ENCODE data around the gene RETREG2.

The RETREG2 gene

DNA sequence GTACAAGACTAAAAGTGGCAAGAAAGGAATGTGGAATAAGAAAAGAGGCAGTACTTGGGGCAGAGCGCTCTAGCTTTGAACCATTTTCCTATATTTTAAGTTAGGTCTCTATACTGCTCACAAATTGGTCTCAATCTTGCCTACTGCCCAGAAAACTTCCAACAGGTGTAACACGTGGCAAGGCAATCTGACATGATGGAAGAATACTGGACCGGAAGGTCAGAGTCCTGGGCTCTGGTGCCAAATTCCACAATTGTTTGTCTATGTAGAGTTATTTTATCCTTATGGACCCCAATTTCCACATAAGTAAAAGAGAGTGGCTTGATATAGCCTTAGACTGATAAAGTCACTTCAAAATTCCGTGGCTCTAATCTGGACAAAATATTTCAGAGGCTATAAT is 46.3 kb upstream of the RETREG2 start:
- Histone ChIP-seq H3K36me3 (ENCODE audit: insufficient read depth) (no peaks in the 10 kb centered on the region), H4K20me1 (ENCODE audit: insufficient read depth) (no peaks in the 10 kb centered on the region), H2AFZ (ENCODE audit: low read depth) (no peak overlapping the region), H3K27ac (no peak overlapping the region), H3K4me2 (no peak overlapping the region), H3K79me2 (ENCODE audit: insufficient read depth, low read depth) (no peaks in the 10 kb centered on the region), H3K27me3 (ENCODE audit: insufficient read depth, low read depth) (no peaks in the 10 kb centered on the region), H3K4me3 (IDR thresholded peaks at IDR 0.05; ENCODE audit: insufficient read depth, low read depth, low read length) (no peak overlapping the region), H3K4me1 (ENCODE audit: low read depth, poor library complexity, severe bottlenecking) (no peaks in the 10 kb centered on the region), H3K9ac (no peak overlapping the region)
- TF ChIP-seq, protein P1, sequence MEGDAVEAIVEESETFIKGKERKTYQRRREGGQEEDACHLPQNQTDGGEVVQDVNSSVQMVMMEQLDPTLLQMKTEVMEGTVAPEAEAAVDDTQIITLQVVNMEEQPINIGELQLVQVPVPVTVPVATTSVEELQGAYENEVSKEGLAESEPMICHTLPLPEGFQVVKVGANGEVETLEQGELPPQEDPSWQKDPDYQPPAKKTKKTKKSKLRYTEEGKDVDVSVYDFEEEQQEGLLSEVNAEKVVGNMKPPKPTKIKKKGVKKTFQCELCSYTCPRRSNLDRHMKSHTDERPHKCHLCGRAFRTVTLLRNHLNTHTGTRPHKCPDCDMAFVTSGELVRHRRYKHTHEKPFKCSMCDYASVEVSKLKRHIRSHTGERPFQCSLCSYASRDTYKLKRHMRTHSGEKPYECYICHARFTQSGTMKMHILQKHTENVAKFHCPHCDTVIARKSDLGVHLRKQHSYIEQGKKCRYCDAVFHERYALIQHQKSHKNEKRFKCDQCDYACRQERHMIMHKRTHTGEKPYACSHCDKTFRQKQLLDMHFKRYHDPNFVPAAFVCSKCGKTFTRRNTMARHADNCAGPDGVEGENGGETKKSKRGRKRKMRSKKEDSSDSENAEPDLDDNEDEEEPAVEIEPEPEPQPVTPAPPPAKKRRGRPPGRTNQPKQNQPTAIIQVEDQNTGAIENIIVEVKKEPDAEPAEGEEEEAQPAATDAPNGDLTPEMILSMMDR (conservative IDR thresholded peaks at IDR 0.05; ENCODE audit: low read depth, low read length) = no peak

DNA sequence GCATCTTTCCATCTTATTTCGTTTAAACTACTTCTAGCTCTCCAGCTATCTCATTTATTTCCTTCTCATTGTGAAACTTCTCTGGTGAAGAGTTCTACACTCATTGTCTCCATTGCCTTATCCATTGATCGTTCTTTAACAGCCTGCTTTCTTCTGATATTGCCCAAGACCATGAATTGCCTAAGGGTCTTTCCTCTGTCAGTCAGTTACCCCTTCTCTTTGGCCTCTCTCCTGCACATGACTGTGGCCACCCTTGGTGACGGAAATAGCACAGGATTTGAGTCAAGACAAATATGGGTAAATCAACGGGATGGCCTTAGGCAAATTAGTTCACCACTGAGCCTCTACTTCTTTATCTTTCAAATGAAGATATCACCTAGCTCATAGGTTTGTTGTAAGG is 44.1 kb upstream of the RETREG2 start:
- no peaks in the 10 kb centered on the region for H3K4me1 ChIP-seq (ENCODE audit: low read depth, poor library complexity, severe bottlenecking)
- no peak overlapping the region for H2AFZ ChIP-seq (ENCODE audit: low read depth)
- no peaks in the 10 kb centered on the region for H3K27me3 ChIP-seq (ENCODE audit: insufficient read depth, low read depth)
- H3K36me3 ChIP-seq (ENCODE audit: insufficient read depth) = no peaks in the 10 kb centered on the region
- no peak overlapping the region for H3K27ac ChIP-seq
- no peak overlapping the region for H3K4me3 ChIP-seq (IDR thresholded peaks at IDR 0.05; ENCODE audit: insufficient read depth, low read depth, low read length)
- no peaks in the 10 kb centered on the region for H4K20me1 ChIP-seq (ENCODE audit: insufficient read depth)
- TF ChIP-seq, protein P1 (conservative IDR thresholded peaks at IDR 0.05; ENCODE audit: low read depth, low read length) = no peak
- no peaks in the 10 kb centered on the region for H3K79me2 ChIP-seq (ENCODE audit: insufficient read depth, low read depth)
- H3K4me2 ChIP-seq = no peak overlapping the region
- no peak overlapping the region for H3K9ac ChIP-seq

DNA sequence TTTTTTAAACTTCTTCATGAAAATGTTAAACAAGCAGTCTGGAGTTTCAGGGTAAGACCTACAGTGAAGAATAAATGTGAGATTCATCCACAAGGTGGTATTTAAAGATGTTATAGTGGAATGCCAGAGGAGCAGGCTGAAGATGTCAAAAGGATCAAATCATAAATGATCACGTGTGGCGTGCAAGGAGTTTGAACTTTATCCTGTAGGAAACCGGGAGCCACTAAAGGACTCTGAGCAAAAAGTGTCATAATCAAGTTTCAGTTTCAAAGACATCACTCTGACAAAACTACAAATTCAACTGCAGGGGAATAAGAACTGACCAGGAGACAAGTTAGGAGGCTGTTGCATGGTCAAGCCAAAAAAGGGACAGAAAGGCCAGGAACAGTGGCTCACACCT is 37.4 kb upstream of the RETREG2 start:
- no peak overlapping the region for H3K4me2 ChIP-seq

DNA sequence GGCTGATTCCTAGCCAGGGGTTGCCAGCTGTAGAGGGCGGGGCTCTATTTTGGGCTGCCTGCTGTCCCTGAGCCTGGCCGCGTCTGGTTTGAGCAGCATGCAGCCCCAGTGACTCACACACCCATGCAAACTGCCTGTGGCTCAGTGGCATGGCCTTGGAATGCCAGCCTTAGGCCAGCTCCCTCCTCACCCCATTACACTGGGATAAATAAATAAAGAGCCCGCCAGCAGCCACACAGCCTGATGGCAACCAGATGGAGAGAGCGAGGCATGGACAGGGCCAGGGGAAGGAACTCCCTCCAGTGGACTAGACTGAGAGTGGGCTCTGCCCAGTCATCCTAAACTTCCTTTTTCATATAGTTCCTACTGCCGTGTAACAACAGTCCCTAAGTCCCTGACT is 35.7 kb upstream of the RETREG2 start:
- H3K27ac ChIP-seq = no peak overlapping the region
- no peak overlapping the region for H3K9ac ChIP-seq
- TF ChIP-seq, protein P1 (conservative IDR thresholded peaks at IDR 0.05; ENCODE audit: low read depth, low read length) = no peak
- H4K20me1 ChIP-seq (ENCODE audit: insufficient read depth) = no peaks in the 10 kb centered on the region
- no peak overlapping the region for H2AFZ ChIP-seq (ENCODE audit: low read depth)
- no peaks in the 10 kb centered on the region for H3K79me2 ChIP-seq (ENCODE audit: insufficient read depth, low read depth)
- no peaks in the 10 kb centered on the region for H3K4me1 ChIP-seq (ENCODE audit: low read depth, poor library complexity, severe bottlenecking)
- H3K4me3 ChIP-seq (IDR thresholded peaks at IDR 0.05; ENCODE audit: insufficient read depth, low read depth, low read length) = no peak overlapping the region
- no peak overlapping the region for H3K4me2 ChIP-seq
- H3K27me3 ChIP-seq (ENCODE audit: insufficient read depth, low read depth) = no peaks in the 10 kb centered on the region
- H3K36me3 ChIP-seq (ENCODE audit: insufficient read depth) = 0 out of 2 replicates have a peak, but pooled peaks cover 6% of the 10 kb centered on the region

More for the DNA sequence above, 37.4 kb upstream of the RETREG2 start:
- Histone ChIP-seq H3K27me3 (ENCODE audit: insufficient read depth, low read depth) (no peaks in the 10 kb centered on the region), H2AFZ (ENCODE audit: low read depth) (no peak overlapping the region), H3K36me3 (ENCODE audit: insufficient read depth) (0 out of 2 replicates have a peak, but pooled peaks cover 6% of the 10 kb centered on the region), H3K27ac (no peak overlapping the region), H3K9ac (no peak overlapping the region), H3K4me1 (ENCODE audit: low read depth, poor library complexity, severe bottlenecking) (no peaks in the 10 kb centered on the region), H3K79me2 (ENCODE audit: insufficient read depth, low read depth) (no peaks in the 10 kb centered on the region), H4K20me1 (ENCODE audit: insufficient read depth) (no peaks in the 10 kb centered on the region), H3K4me3 (IDR thresholded peaks at IDR 0.05; ENCODE audit: insufficient read depth, low read depth, low read length) (no peak overlapping the region)
- TF ChIP-seq, protein P1 (conservative IDR thresholded peaks at IDR 0.05; ENCODE audit: low read depth, low read length) = no peak
